Testis (tissue), 2 donors: ENCODE measurements around the gene PIP5K1B.

ENCODE experiments used
- POLR2A ChIP-seq: fragments of 450-650 bp; IDR thresholded peaks from one replicate; pipeline ENCODE4 v1.6.1; 2017; ENCODE audit warnings: antibody characterized with exemption, mild to moderate bottlenecking, moderate library complexity
- TF ChIP-seq, protein P1 (sequence below), 3 experiments: fragments of 450-650 bp in 2 of 3; fragments of 200-600 bp in 1 of 3; sonication (generic) in 1 of 3; IDR thresholded peaks; one replicate each; pipeline ENCODE4 v1.5.1; 2016 to 2019; ENCODE audit warnings: antibody characterized with exemption in 3 of 3, mild to moderate bottlenecking in 2 of 3, moderate library complexity in 1 of 3

DNA sequence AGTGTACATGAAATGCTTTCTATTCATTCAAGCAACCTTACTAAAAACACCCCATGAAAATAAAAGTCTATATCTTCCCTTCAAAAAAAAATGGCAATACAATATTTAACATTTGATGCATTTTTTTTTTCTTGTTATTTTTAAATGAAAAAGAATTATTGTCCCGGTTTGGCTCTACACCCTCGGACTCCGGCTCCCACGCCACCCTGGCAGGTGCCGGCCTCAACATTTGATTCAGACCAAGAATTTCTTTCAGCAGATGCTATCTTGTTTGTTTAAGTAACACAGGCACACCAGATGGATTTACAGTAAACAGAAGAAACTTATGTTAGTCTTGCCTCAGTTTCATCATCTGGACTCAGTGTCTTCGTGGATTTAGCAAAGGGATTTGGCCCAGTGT, 162.0 kb downstream of the PIP5K1B start:
- TF ChIP-seq, protein P1, sequence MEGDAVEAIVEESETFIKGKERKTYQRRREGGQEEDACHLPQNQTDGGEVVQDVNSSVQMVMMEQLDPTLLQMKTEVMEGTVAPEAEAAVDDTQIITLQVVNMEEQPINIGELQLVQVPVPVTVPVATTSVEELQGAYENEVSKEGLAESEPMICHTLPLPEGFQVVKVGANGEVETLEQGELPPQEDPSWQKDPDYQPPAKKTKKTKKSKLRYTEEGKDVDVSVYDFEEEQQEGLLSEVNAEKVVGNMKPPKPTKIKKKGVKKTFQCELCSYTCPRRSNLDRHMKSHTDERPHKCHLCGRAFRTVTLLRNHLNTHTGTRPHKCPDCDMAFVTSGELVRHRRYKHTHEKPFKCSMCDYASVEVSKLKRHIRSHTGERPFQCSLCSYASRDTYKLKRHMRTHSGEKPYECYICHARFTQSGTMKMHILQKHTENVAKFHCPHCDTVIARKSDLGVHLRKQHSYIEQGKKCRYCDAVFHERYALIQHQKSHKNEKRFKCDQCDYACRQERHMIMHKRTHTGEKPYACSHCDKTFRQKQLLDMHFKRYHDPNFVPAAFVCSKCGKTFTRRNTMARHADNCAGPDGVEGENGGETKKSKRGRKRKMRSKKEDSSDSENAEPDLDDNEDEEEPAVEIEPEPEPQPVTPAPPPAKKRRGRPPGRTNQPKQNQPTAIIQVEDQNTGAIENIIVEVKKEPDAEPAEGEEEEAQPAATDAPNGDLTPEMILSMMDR (IDR thresholded peaks at IDR 0.05) = no peak
- TF ChIP-seq POLR2A = no peak
